ENCODE measurements around the gene L3HYPDH. TPM values are rescaled to one million over a fixed set of nuclear protein-coding genes. Genes with fewer than 3 reads are reported as not detected.

The L3HYPDH gene
- total RNA-seq, 1 experiment from 2014 or later, result 28.1 TPM

DNA sequence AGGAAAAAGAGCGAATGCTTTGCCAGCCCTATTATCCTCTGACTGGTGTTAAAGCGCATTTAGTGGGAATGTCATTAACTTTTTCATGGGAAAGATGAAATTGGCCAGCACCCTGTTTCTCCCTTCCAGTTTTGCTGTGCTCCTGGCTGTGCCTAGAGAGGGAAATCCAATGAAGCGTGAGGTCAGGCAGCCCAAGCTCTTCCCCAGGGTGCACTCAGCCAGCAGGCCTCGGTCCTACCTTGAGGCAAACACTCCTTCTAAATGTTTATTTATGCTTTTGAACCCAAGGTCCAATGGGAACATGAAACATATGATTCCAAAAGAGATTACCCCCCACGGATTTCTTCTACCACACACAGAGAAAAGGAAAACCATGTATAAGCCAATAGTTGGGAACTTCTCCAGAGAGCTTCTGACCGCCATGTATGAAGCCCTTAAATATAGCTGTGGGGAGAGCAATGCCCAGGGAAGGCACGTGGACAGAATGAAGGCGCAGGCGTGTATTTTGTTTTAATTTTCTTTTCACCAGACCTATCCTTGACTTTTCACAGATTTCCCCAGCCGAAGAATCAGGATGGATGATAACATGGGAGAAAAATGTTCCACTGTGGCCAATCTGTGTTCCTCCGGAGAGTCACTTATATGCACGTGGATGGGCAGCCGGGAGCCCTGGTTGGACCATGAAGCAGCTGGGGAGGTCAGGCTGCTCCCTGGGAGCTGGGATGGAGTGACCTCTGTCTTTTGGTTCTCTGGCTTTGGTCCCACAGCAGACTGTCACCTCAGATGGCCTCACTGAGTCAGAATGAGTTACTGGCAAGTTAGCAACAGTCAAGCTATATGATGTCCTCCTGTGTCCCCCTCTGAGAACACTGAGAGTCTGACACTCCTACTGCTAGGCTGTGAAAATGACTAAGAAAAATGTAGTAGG is 56.3 kb downstream of the L3HYPDH start:
- DNase-seq (ENCODE audit: low spot score), result no peak

DNA sequence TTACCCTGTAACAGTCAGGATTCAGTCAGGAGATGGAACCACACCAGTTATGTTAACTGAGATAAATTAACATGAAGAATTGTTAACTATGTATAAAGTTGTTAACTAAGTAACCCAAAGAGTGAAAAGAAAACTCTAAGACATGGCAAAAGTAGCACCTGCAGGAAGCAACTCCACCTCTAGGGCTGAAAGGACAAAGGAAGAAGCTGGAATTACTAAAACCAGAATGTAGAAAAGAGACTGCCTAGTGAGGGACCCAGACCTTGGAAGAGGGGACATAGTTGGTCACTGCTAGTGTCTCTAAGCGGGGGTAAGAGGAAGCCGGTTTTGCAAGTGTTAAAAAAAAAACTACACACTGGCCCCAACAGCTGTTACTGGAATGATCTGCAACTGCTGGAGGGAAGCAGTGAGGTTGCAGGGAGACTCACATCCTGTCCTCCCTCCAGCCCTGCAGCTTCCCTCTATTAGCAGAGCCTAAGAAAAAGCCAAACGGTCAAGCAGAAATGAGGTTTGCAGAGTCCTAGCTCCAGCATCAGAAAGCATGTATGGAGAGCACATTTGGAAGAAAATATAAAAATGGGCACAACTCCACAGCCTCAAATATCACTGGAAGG is 58.8 kb downstream of the L3HYPDH start:
- no peak for DNase-seq (ENCODE audit: low spot score)

DNA sequence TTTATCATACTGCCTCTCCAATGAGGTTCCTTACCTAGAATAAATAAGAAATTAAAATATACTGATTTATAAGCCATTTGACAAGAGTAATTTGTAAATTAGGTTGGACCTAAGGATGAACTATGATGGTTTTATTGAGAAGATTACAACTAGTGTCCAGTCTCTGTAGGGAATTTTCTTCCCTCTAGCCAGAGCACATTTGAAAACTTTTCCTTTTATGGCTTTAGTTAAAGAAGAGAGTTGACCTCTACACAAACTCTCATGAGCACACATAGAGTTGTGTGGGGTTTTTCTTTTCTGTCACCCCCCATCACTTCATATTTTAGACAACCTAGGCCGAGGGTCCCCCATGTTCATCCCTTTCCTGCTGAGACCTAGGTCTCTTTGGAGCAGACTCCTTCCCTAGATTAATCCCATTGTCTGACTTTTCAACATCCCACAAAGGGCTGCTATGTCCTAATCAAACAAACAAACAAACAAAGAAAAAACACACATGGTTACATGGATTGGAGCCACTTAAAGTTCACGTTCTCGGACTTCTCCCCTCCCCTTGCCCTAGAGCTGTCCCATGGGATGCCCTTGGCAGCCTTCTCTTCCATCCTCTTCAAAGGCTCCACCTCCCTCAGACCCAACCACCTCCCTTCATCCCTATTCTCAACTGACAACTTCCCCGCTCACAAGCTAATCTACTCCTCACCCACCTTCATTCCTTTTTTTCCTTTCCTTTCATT is 59.7 kb downstream of the L3HYPDH start:
- no peak for DNase-seq (ENCODE audit: low spot score)

Other genes starting within 250 kb of the L3HYPDH start
- 1.5 TPM in 2 replicates for gene GPR135, start 19.0 kb downstream of the L3HYPDH start, total RNA-seq (2014; rRNA removed; shearing (Covaris generic))
- gene JKAMP, start 109 bp upstream of the L3HYPDH start, total RNA-seq (2014; rRNA removed; shearing (Covaris generic)), result 113 and 122 TPM in 2 replicates
- gene CCDC175, start 92.4 kb upstream of the L3HYPDH start, total RNA-seq (2014; rRNA removed; shearing (Covaris generic)), result not detected in 2 replicates